ENCODE results near the gene SRRM5. TPM values are rescaled to one million over a fixed set of nuclear protein-coding genes. Genes with fewer than 3 reads are reported as not detected.

SRRM5 gene
- total and polyA plus RNA-seq, 2 experiments from 2014 or later, result 0.30 to 0.50 TPM

- no peak for DNase-seq (ENCODE audit: low read depth in 1 of 2, low spot score in 1 of 2)
- TF ChIP-seq CTCF (IDR thresholded peaks at IDR 0.05; ENCODE audit: low read depth, low read length), result no peak
- H3K4me1 ChIP-seq (ENCODE audit: low read depth), result no peaks in the 10 kb centered on the region
- H3K4me3 ChIP-seq, result no peak overlapping the region
- no peaks in the 10 kb centered on the region for H3K36me3 ChIP-seq
- no peaks in the 10 kb centered on the region for H3K27me3 ChIP-seq
- no peaks in the 10 kb centered on the region for H3K9me3 ChIP-seq (ENCODE audit: low read depth)
- no peak overlapping the region for H3K27ac ChIP-seq
These were observed 40.6 kb downstream of the SRRM5 start for GRCh38 chr19:43652546-43652874.

GRCh38 chr19:43656436-43656835, 44.5 kb downstream of the SRRM5 start:
- no peak overlapping the region for H3K27ac ChIP-seq
- DNase-seq (ENCODE audit: low read depth in 1 of 2, low spot score in 1 of 2), result no peak
- no peaks in the 10 kb centered on the region for H3K4me1 ChIP-seq (ENCODE audit: low read depth)
- H3K4me3 ChIP-seq, result no peak overlapping the region
- no peaks in the 10 kb centered on the region for H3K36me3 ChIP-seq
- no peak for TF ChIP-seq CTCF (IDR thresholded peaks at IDR 0.05; ENCODE audit: low read depth, low read length)
- H3K9me3 ChIP-seq (ENCODE audit: low read depth), result no peaks in the 10 kb centered on the region
- H3K27me3 ChIP-seq, result no peaks in the 10 kb centered on the region

GRCh38 chr19:43658001-43658400, 46.1 kb downstream of the SRRM5 start:
- no peaks in the 10 kb centered on the region for H3K36me3 ChIP-seq
- TF ChIP-seq CTCF (IDR thresholded peaks at IDR 0.05; ENCODE audit: low read depth, low read length), result no peak
- no peak for DNase-seq (ENCODE audit: low read depth in 1 of 2, low spot score in 1 of 2)
- H3K4me1 ChIP-seq (ENCODE audit: low read depth), result no peaks in the 10 kb centered on the region
- no peaks in the 10 kb centered on the region for H3K9me3 ChIP-seq (ENCODE audit: low read depth)
- no peak overlapping the region for H3K4me3 ChIP-seq
- H3K27me3 ChIP-seq, result no peaks in the 10 kb centered on the region
- H3K27ac ChIP-seq, result no peak overlapping the region

- TF ChIP-seq CTCF (IDR thresholded peaks at IDR 0.05; ENCODE audit: low read depth, low read length), result no peak
- H3K27ac ChIP-seq, result no peak overlapping the region
- no peaks in the 10 kb centered on the region for H3K9me3 ChIP-seq (ENCODE audit: low read depth)
- H3K27me3 ChIP-seq, result no peaks in the 10 kb centered on the region
- no peaks in the 10 kb centered on the region for H3K4me1 ChIP-seq (ENCODE audit: low read depth)
- H3K4me3 ChIP-seq, result no peak overlapping the region
- no peak for DNase-seq (ENCODE audit: low read depth in 1 of 2, low spot score in 1 of 2)
- H3K36me3 ChIP-seq, result no peaks in the 10 kb centered on the region
These were observed 46.6 kb downstream of the SRRM5 start for GRCh38 chr19:43658494-43658893.

GRCh38 chr19:43660301-43660970, 48.5 kb downstream of the SRRM5 start:
- TF ChIP-seq CTCF (IDR thresholded peaks at IDR 0.05; ENCODE audit: low read depth, low read length), result no peak
- Histone ChIP-seq H3K4me3 (no peak overlapping the region), H3K27ac (no peak overlapping the region), H3K36me3 (no peaks in the 10 kb centered on the region), H3K9me3 (ENCODE audit: low read depth) (no peaks in the 10 kb centered on the region), H3K27me3 (no peaks in the 10 kb centered on the region), H3K4me1 (ENCODE audit: low read depth) (no peaks in the 10 kb centered on the region)
- DNase-seq (ENCODE audit: low read depth in 1 of 2, low spot score in 1 of 2), result no peak
